ENCODE data around the gene SNTG2.
"Not testable (repeated sequence)": the region's sequence is repeated elsewhere in the genome, so short reads cannot be mapped to it uniquely, and the experiment has no call there.

The SNTG2 gene

DNA sequence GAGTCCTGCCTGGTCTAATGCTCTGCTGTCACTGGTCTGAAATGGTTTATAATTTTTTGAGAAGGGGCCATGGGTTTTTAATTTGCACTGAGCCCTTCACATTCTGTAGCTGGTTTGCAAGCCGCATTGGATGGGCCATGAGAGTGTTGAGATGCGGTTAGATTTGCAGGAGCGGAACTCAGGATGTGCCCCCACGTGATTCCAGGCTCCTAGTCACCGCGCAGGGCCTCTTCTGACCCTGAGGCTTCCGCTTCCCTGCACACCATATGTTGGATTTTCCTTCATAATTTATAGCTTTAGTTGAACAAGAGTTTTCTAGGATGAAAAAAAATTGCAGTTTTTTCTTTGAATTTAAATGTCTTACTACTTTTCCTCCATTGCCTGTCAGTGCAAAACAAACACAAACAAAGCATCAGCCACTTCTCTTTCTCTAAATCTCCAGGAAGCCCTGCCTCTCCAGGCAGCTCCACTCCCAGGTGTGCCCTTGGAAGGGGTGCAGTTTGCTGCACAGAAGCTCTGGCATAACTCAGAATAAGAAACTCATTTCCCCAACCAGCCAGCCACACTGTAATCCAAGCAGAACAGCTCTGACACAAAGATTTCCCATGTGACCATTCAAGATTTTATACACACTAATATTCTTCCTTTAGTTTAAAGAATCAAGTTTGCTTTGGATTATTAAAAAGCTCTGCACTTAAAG is 444.2 kb downstream of the SNTG2 start:
- DNase-seq = no peak

DNA sequence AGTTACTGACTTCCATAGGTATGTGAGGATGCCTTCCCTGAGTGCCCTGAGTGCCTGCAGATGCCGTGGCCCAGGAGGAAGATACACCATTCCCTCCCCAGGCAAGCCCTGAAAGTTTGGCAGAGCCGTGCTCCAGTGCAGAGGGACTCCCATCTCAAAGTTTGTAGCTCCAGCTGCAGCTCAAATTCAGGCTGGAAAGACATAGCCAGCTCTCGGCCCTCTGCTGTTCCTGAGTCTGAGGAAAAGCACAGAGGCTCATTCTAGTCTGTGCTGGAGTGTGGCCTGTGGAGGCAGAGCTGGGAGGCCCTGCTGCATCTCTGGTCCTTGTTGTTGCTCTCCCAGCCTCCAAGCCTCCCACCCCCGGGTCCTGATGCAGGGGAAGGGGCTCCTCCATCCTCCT is 446.7 kb downstream of the SNTG2 start:
- no peak for DNase-seq

DNA sequence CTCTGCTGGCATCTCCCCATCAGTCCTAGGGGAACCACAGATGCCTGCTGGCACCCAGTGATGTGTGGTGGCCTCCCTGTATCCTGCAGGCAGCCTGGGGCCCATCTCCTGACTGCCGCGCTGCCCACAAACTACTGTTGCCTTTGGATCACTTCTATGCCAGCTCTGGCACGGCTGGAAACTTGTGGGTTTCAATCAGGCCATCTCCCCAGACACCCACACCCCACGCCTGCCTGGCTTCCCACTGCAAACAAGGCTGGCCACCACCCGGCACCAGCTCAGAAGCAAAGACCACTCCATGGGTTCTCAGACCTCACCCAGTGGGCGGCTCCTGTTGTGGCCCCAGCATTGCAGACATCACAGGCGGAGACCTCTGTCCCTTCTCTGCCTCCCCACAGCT is 447.5 kb downstream of the SNTG2 start:
- DNase-seq = no peak

DNA sequence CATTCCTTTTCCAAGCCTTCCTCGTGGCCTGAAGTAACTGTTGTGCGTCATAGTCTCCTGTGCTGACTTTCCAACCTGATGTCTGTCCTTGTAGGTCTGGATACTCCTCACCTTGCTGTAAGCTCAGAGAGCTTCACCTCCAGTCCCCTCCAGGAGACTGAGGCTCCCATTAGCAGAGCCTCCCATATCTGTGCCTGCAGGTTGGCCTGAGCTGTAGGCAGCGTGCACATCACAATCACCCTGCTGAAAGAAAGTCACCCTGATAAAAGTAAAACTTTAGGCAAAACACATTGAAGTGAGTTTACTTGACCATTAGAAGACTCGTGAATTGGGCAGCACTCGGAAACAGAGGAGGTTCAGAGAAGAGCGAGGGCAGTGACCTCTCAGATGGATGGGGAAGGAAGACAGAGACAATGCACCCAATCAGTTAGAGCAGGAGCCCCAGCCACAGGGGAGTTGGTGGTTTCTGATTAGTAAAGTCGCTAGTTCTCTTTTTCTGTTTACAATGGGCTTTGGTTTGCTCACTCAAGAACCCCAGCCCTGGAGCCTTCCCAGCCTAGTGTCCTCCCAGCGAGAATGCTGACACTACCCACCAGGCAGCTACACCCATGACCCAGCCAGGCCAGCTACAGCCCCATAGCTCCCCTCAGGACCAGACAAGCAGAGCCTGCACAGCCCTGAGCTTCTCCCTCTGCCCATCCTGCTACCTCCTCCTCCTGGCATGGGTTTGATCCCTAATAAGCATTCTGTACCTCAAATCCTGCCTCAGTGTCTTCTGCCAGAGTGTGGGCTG is 450.5 kb downstream of the SNTG2 start:
- no peak for DNase-seq

DNA sequence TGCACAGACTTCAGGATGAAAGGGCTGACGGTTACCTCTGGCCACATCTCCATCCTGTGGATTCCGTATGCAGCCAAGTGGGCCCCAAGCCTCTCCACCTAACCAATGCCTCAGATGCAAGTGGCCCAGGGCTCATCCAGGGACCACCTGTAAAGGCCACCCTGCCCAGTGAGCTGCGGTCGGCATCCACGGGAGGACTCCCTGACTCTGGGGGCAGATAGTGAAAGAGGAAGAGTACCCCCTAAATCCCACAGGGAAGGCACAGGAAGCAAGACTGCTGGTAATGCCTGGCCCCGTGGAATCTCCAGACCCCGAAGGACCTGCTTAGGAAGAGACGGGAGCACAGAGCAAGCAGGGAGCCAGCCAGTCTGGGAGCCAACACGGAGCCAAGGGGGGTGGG is 451.4 kb downstream of the SNTG2 start:
- DNase-seq = no peak

DNA sequence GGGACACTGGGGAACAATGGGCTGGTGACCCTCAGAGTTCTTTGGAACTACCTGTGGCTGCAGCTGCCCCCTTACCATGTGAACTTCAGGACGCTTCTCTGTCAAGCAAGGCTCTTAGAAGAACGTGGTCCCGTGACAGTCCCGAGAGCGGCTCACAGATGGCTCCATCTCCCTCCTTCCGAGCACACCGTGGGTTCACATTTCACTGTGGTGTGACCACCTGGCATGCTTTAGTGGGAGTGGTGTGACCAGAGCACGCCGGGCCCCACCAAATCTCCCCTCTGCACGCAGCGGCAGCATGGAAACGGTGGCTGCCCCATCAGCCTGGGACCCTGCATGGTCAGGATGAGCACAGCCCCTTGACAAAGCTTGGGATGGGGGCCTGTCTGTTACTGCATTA is 452.9 kb downstream of the SNTG2 start:
- no peak for DNase-seq

DNA sequence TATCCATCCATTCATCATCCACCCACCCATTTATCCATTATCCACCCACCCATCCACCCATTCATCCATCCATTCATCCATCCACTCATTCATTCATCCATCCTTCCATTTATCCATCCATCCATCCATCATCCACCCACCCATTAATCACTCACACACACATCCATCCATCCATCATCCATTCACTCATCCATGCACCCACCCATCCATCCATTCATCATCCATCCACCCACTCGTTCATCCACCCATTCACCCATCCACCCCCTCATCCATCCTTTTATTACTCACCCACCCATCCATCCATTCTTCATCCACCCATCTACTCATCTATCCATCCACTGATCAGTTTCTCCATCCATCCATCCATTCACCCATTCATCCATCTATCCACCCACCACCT is 454.5 kb downstream of the SNTG2 start:
- DNase-seq = no peak

DNA sequence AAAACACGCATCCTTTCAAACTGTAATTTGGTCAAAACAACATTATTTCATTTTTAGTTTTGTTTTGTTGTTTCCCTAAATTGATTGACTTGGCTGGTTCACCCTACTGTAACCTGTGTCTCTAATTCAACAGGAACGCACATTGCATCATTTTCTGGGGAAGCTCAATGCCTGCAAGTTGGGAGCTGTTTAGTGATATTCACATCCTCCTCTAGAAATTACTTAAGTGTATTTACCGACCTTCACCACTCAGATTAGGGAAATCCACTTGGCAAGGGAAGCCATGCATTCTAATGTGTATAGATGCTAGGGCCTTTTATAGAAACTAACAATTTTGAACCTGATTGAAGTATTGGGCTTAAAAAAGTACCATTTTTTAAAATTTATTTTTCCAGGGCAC is 455.3 kb downstream of the SNTG2 start:
- no peak for DNase-seq

DNA sequence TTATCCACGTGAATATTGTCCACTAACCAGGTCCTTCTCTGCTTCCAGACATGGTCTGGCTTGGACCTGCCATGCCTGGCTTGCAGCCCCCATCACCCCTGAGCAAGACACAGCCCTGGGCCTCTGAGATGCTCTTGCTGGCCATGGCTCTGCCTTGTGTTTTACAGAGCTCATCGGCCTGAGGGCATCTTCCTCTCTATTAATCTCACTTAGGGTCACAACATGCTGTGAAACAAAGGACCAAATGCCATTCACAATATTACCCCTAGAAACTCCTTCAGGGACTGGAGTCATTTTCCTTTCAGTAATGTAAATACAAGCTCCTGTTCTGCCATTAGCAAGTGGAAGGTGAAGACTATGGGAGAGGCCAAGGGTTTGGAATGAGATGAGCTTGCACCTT is 455.8 kb downstream of the SNTG2 start:
- DNase-seq = no peak

DNA sequence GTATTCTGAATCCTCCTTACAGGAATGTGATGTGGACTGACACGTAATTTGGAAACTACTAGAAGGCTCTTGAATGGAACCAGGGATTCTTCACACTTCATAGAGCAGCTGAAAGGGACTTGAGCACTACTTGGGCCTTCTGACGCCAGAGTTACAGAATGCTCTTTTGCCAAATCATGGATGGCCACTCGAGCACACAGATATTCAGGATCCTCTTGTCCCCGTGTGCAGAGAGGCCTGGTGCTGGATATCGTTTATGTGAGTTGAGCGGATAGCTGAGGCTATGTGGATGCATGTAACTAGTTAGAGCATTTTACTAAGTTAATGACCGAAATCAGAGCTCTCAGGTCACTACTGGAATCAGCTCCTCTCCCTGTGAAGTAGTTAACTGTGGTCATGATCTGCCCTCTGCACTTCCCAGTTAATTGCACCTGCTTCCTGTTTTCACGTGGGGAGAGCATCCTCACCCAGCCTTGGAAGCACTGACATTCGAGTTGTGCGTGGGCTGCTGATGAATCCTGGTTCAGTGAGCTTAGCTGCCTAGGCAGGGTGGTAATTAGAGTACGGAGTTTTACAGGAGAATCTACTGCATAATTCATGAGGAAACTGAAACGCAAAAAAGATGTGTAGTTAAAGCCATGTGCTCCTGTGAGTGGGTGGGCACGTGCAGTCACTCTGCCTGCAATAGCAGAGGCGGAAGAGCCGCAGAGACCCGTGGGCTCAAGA is 457.5 kb downstream of the SNTG2 start:
- DNase-seq = no peak

DNA sequence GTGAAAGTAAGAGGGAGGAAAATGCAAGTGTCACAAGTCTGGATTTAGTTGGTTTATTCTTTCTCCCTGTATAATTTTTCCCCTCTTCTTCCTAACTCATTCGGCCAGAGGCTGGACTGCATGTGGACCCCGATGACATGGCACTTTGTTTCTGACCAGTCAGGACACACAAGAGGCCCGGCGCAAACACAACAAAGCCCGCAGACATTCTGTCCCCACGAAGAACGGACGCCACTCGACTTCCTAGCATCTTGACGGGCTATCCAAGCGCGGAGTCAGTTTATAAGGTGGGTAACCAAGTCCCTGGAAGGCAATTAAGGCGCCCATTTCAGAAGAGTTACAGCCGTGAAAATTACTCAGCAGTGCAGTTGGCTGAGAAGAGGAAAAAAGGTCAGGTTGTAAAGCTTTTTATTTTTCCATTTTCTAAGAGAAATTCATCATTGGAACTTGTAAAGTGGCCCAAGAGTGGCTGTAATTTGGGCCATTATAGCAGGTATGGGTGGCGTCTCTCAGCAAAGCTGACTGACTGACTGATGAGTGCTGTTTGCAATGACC is 462.6 kb downstream of the SNTG2 start, which contains the start of gene TPO:
TPO (plus strand) TSS at position 308 of the 555 bp plus-strand sequence. CDS start 946 bp downstream, outside the sequence.
- DNase-seq = no peak

DNA sequence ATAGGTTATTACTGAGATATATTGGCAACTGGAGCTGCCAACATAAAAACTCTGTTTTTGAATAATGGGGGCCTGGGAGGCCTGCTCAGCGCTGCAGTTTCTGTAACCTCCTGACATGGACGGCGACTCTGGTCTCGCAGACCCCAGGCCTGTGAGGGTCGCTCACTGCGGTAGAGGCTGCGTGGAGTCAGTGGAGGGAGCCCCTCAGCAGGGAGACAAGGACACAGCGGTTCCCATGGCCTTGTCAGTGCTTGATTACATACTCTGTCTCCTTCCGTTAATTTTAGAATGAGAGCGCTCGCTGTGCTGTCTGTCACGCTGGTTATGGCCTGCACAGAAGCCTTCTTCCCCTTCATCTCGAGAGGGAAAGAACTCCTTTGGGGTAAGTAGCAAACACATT is 463.5 kb downstream of the SNTG2 start:
- DNase-seq = no peak

DNA sequence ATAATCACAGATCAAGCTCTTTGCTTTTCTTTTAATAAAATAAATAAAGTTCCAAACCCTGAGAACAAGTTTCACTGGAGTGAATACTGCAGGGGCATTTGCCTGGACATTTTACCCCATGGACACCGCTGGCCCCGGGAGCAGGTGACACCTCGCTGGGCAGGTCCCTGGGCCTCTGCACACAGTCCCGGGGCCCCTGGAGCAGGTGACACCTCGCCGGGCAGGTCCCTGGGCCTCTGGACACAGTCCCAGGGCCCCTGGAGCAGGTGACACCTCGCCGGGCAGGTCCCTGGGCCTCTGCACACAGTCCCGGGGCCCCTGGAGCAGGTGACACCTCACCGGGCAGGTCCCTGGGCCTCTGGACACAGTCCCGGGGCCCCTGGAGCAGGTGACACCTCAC is 464.3 kb downstream of the SNTG2 start:
- DNase-seq = not testable (repeated sequence)

DNA sequence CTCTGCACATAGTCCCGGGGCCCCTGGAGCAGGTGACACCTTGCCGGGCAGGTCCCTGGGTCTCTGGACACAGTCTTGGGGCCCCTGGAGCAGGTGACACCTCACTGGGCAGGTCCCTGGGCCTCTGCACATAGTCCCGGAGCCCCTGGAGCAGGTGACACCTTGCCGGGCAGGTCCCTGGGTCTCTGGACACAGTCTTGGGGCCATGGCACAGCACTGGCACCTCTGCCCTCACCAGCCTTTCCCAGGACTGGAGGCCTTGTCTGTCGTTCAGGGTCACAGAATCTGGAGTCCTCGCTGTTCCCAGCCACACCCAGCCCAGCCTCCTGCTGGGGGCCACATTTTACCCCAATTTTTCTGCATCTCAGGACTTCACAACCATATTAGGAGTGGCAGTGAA is 464.9 kb downstream of the SNTG2 start:
- no peak for DNase-seq

Measured in AML-193 (cell line).